GM12878 (cell line): ENCODE data around the gene LEFTY1.

Experiments used
- ZNF24 ChIP-seq: fragments of 450-650 bp; IDR thresholded peaks from 2 replicates; pipeline ENCODE4 v1.6.1; 2017; ENCODE audit warnings: antibody characterized with exemption, mild to moderate bottlenecking
- ZNF274 ChIP-seq: IDR thresholded peaks from one replicate; pipeline ENCODE4 v1.8.0; 2011; ENCODE audit not compliant: insufficient read length, insufficient read depth
- TF ChIP-seq, protein P1 (sequence below): IDR thresholded peaks from 2 replicates; pipeline ENCODE4 v1.6.1; 2011; ENCODE audit warnings: low read depth, mild to moderate bottlenecking, low read length, moderate library complexity, borderline replicate concordance; ENCODE audit errors: extremely low read depth
- TF ChIP-seq, protein P2 (sequence below): fragments of 450-650 bp; IDR thresholded peaks from 2 replicates; pipeline ENCODE4 v1.6.1; 2016; ENCODE audit warnings: mild to moderate bottlenecking
- TF ChIP-seq, protein P3 (sequence below): IDR thresholded peaks from 2 replicates; pipeline ENCODE4 v1.6.1; 2012; ENCODE audit warnings: low read depth, low read length, improper control_type of control experiment

DNA sequence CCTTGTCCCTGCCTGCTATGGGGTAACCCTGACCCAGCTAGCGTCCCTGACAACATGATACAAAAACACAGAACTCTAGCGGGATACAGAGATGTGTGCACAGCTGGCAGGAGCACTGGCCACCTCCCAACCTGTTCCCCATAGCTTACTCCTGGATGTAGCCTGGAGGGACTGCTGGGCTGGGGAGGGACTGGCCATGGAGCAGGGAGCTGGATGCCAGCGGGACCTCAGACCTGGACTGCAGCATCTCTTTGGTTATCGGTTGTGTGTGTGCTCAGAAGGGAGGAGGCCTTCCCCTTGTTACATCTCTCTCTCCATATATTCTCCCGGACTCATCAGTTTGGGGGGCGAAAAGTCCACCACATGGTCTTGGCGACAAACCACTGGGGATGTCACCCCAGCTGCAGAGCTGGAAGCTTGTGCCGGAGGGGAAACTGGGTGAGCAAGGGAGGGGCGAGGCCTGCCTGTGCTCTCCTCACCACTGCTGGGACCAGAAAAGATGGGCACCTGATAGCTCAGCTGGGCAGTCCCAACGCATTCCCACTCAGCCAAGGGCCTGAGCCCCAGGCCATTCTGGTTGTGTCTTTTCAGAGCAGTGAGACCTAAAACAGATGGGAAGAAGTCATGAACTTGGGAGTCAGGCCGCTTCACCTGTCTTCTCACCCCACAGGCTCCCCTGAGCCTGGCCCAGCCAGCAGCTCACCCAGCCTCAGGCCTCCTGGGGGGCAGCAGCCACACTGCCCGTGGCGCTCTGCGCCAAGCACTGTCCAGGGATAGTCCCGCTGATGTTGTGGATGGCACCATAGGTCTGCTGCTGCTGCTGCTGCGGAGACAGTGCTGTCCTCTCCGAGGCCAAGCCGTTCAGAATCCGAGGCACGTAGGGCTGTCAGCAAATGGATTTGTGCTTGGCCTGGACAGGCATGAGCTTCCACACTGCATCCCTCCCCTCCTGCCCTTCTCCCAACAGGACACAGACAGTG is 42.3 kb downstream of the LEFTY1 start:
- TF ChIP-seq, protein P1, sequence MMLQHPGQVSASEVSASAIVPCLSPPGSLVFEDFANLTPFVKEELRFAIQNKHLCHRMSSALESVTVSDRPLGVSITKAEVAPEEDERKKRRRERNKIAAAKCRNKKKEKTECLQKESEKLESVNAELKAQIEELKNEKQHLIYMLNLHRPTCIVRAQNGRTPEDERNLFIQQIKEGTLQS = no peak
- TF ChIP-seq ZNF24 (no peak), ZNF274 (no peak)
- TF ChIP-seq, protein P2, sequence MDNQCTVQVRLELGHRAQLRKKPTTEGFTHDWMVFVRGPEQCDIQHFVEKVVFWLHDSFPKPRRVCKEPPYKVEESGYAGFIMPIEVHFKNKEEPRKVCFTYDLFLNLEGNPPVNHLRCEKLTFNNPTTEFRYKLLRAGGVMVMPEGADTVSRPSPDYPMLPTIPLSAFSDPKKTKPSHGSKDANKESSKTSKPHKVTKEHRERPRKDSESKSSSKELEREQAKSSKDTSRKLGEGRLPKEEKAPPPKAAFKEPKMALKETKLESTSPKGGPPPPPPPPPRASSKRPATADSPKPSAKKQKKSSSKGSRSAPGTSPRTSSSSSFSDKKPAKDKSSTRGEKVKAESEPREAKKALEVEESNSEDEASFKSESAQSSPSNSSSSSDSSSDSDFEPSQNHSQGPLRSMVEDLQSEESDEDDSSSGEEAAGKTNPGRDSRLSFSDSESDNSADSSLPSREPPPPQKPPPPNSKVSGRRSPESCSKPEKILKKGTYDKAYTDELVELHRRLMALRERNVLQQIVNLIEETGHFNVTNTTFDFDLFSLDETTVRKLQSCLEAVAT = no peak
- TF ChIP-seq, protein P3, sequence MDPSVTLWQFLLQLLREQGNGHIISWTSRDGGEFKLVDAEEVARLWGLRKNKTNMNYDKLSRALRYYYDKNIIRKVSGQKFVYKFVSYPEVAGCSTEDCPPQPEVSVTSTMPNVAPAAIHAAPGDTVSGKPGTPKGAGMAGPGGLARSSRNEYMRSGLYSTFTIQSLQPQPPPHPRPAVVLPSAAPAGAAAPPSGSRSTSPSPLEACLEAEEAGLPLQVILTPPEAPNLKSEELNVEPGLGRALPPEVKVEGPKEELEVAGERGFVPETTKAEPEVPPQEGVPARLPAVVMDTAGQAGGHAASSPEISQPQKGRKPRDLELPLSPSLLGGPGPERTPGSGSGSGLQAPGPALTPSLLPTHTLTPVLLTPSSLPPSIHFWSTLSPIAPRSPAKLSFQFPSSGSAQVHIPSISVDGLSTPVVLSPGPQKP = no peak
